ENCODE data around the gene SLC26A3.

GRCh38 chr7:107783648-107784047 is 19.4 kb downstream of the SLC26A3 start:
- TF ChIP-seq CTCF (conservative IDR thresholded peaks at IDR 0.05; ENCODE audit: low read depth in 2 of 2): no peak
- no peak for TF ChIP-seq POLR2AphosphoS5 (IDR thresholded peaks at IDR 0.05; ENCODE audit: low read depth)
- TF ChIP-seq EZH2 (IDR thresholded peaks at IDR 0.05; ENCODE audit: low read depth, unreplicated experiment): no peak
- TF ChIP-seq REST (IDR thresholded peaks at IDR 0.05; ENCODE audit: unreplicated experiment): no peak
- TF ChIP-seq ETS1 (IDR thresholded peaks at IDR 0.05): no peak
- no peak for TF ChIP-seq CREB1 (CRISPR knock-in tag; IDR thresholded peaks at IDR 0.05; ENCODE audit: low read depth)
- no peak for TF ChIP-seq EZH2phosphoT487 (IDR thresholded peaks at IDR 0.05; ENCODE audit: unreplicated experiment)
- TF ChIP-seq JUNB (IDR thresholded peaks at IDR 0.05; ENCODE audit: unreplicated experiment): no peak
- no peak for TF ChIP-seq ZNF331 (CRISPR knock-in tag; IDR thresholded peaks at IDR 0.05; ENCODE audit: low read depth)
